DMS79 (cell line): ENCODE results near the gene HES7.

ENCODE experiments used
- DNase-seq: peaks from one replicate; lab custom pipeline; 2025; lab: John Stamatoyannopoulos, UW

Gene HES7

GRCh38 chr17:8072729-8073461 lies 51.0 kb downstream of the HES7 start:
- no peak for DNase-seq

- DNase-seq: no peak
Measured at GRCh38 chr17:8072341-8072728, 51.6 kb downstream of the HES7 start.

- no peak for DNase-seq
Measured at GRCh38 chr17:8071496-8071895, 52.4 kb downstream of the HES7 start.
